NOMO-1 treated with dmso at 0.1 percent for 144 hours (cell line): ENCODE data around the gene PUM1.
A peak's percentile ranks its signal among the peaks of the same experiment; 100 is the strongest.

Experiments
- DNase-seq: peaks from one replicate; lab custom pipeline; 2025; ENCODE audit not compliant: unreplicated experiment; lab: John Stamatoyannopoulos, UW

PUM1 gene

GRCh38 chr1:30934613-30935012 is 130.9 kb downstream of the PUM1 start:
- DNase-seq = no peak

GRCh38 chr1:30933874-30934252 is 131.7 kb downstream of the PUM1 start:
- no peak for DNase-seq

- no peak for DNase-seq
These were observed 134.8 kb downstream of the PUM1 start for GRCh38 chr1:30930631-30931173.

GRCh38 chr1:30929944-30930525 is 135.5 kb downstream of the PUM1 start:
- DNase-seq = no peak

- no peak for DNase-seq
These were observed 136.2 kb downstream of the PUM1 start for GRCh38 chr1:30929135-30929889.

- DNase-seq = no peak
These were observed 136.8 kb downstream of the PUM1 start for GRCh38 chr1:30928789-30929134.

GRCh38 chr1:30928171-30928570 is 137.3 kb downstream of the PUM1 start:
- no peak for DNase-seq

- no peak for DNase-seq
These were observed 138.1 kb downstream of the PUM1 start for GRCh38 chr1:30927448-30927847.

GRCh38 chr1:30923597-30923996 is 141.9 kb downstream of the PUM1 start:
- DNase-seq = no peak

GRCh38 chr1:30920827-30921226 is 144.7 kb downstream of the PUM1 start:
- DNase-seq = no peak

GRCh38 chr1:30919025-30919881 is 146.3 kb downstream of the PUM1 start:
- DNase-seq = peak; percentile 22

GRCh38 chr1:30916296-30916695 is 149.2 kb downstream of the PUM1 start:
- no peak for DNase-seq

- DNase-seq = no peak
These were observed 149.9 kb downstream of the PUM1 start for GRCh38 chr1:30915491-30916230.

GRCh38 chr1:30914931-30915330 is 150.6 kb downstream of the PUM1 start:
- no peak for DNase-seq

- DNase-seq = no peak
These were observed 151.0 kb downstream of the PUM1 start for GRCh38 chr1:30914587-30914922.

GRCh38 chr1:30912913-30913652 is 152.4 kb downstream of the PUM1 start:
- peak; percentile 79 for DNase-seq

- no peak for DNase-seq
These were observed 153.3 kb downstream of the PUM1 start for GRCh38 chr1:30912224-30912623.

- peak; percentile 11 for DNase-seq
These were observed 154.2 kb downstream of the PUM1 start for GRCh38 chr1:30911059-30911954.

GRCh38 chr1:30909365-30910068 is 156.0 kb downstream of the PUM1 start:
- DNase-seq = no peak
